ENCODE data around the gene CACNB4. TPM values are rescaled to one million over a fixed set of nuclear protein-coding genes. Genes with fewer than 3 reads are reported as not detected.

CACNB4 gene
- total and polyA plus RNA-seq, 2 of the 4 experiments (the other 2 are of a cell fraction), result 0.12 to 0.36 TPM

GRCh38 chr2:151981886-151982285 is 117.0 kb downstream of the CACNB4 start:
- Histone ChIP-seq H3K27ac (ENCODE audit: insufficient read depth, low read length) (no peak overlapping the region), H2BK15ac (ENCODE audit: low read depth, low read length) (no peak overlapping the region), H2BK5ac (ENCODE audit: low read depth, low read length, poor library complexity, severe bottlenecking) (no peak overlapping the region), H2AK5ac (ENCODE audit: low read depth, low read length) (no peak overlapping the region), H3K14ac (replicated peaks; ENCODE audit: low read depth, low read length) (no peak overlapping the region), H3K4me3 (ENCODE audit: insufficient read depth, low read depth, low read length) (no peak overlapping the region), H3K9ac (ENCODE audit: low read depth, low read length) (no peak overlapping the region), H3K4me1 (ENCODE audit: control insufficient read depth, insufficient read depth, low read length) (no peaks in the 10 kb centered on the region), H3K23ac (ENCODE audit: low read depth, low read length) (no peak overlapping the region), H2AK9ac (replicated peaks; ENCODE audit: low read depth, low read length, poor library complexity) (no peak overlapping the region), H3K9me1 (ENCODE audit: insufficient read depth, low read length) (no peaks in the 10 kb centered on the region), H3K27me3 (ENCODE audit: control insufficient read depth, insufficient read depth, low read length) (peaks cover 2% of the 10 kb centered on the region; the same call in 1 of the 2 replicates), H2AFZ (replicated peaks; ENCODE audit: low read length, poor library complexity) (no peak overlapping the region), H3K9me3 (ENCODE audit: control insufficient read depth, insufficient read depth, low read length) (no peaks in the 10 kb centered on the region), H3K56ac (ENCODE audit: extremely low read depth, insufficient read depth, low read length) (no peak overlapping the region), H4K8ac (ENCODE audit: low read depth in 2 of 2, low read length in 2 of 2) (no peak overlapping the region), H3K36me3 (ENCODE audit: control insufficient read depth, insufficient read depth, low read length) (no peaks in the 10 kb centered on the region), H4K5ac (ENCODE audit: low read depth, low read length) (no peak overlapping the region), H4K20me1 (ENCODE audit: insufficient read depth, low read length) (no peaks in the 10 kb centered on the region), H2BK120ac (ENCODE audit: low read depth, low read length) (no peak overlapping the region), H4K91ac (ENCODE audit: insufficient read depth, low read depth, low read length) (no peak overlapping the region), H2BK20ac (ENCODE audit: low read depth, low read length) (no peak overlapping the region), H3K18ac (ENCODE audit: low read depth, low read length) (no peak overlapping the region), H3K79me1 (ENCODE audit: low read depth in 1 of 2, low read length in 2 of 2) (no peaks in the 10 kb centered on the region), H3K4ac (ENCODE audit: low read depth, low read length) (no peak overlapping the region), H3K4me2 (ENCODE audit: low read depth, low read length) (no peak overlapping the region)
- intact Hi-C loops (cut with micrococcal nuclease) (no loop called here), dilution Hi-C loops (cut with HindIII; ENCODE audit: low sequenced_read_pairs, unreplicated experiment) (no loop called here), in situ Hi-C loops (cut with MboI; ENCODE audit: low sequenced_read_pairs) (no loop called here)
- DNase-seq (no peak), ATAC-seq (ENCODE audit: low read depth) (no peak)
- BruUV-seq (replicated peaks), result no TSS peak
- POLR2A ChIA-PET (ENCODE audit: unreplicated experiment), result no interaction called here
- no peak for TF ChIP-seq RCOR1 (IDR thresholded peaks at IDR 0.05; ENCODE audit: insufficient replicate concordance, low read length)
- no peak for TF ChIP-seq CHD1 (IDR thresholded peaks at IDR 0.05; ENCODE audit: low read depth, low read length)
- no peak for TF ChIP-seq POLR2A (IDR thresholded peaks at IDR 0.05; ENCODE audit: low read depth, low read length)
- no peak for TF ChIP-seq MXI1 (IDR thresholded peaks at IDR 0.05; ENCODE audit: borderline replicate concordance, low read depth, low read length)
- no peak for TF ChIP-seq RFX5 (IDR thresholded peaks at IDR 0.05; ENCODE audit: low read depth, low read length)
- TF ChIP-seq RAD21 (IDR thresholded peaks at IDR 0.05; ENCODE audit: low read length), result no peak
- TF ChIP-seq CEBPB (IDR thresholded peaks at IDR 0.05; ENCODE audit: low read depth, low read length), result no peak
- no peak for TF ChIP-seq ELK1 (IDR thresholded peaks at IDR 0.05; ENCODE audit: borderline replicate concordance, low read depth, low read length)
- TF ChIP-seq NFE2L2 (IDR thresholded peaks at IDR 0.05; ENCODE audit: low read depth, low read length), result no peak
- TF ChIP-seq MAZ (IDR thresholded peaks at IDR 0.05; ENCODE audit: borderline replicate concordance, low read depth, low read length), result no peak
- no peak for TF ChIP-seq SMC3 (IDR thresholded peaks at IDR 0.05; ENCODE audit: low read depth, low read length)
- no peak for TF ChIP-seq CTCF (conservative IDR thresholded peaks at IDR 0.05; ENCODE audit: low read depth, low read length)
- CTCF ChIA-PET, result no interaction called here
- no CpG with 5 or more reads among the region's 1 CpG for WGBS, 2 experiments (ENCODE audit: extremely low coverage in 2 of 2, insufficient read length in 1 of 2)
